Activated CD4-positive, alpha-beta T cell treated with anti-CD3 and anti-CD28 coated beads for 4 hours (primary cell): ENCODE results near the gene EBF3.

Experiments used
- DNase-seq, 2 donors: peaks; one replicate each; pipeline ENCODE4 v3.0.0-alpha.2; 2020

Gene EBF3

GRCh38 chr10:129831150-129831549 is 132.9 kb downstream of the EBF3 start:
- DNase-seq = no peak

- no peak for DNase-seq
Observed at GRCh38 chr10:129825826-129826225, 138.2 kb downstream of the EBF3 start.

DNA sequence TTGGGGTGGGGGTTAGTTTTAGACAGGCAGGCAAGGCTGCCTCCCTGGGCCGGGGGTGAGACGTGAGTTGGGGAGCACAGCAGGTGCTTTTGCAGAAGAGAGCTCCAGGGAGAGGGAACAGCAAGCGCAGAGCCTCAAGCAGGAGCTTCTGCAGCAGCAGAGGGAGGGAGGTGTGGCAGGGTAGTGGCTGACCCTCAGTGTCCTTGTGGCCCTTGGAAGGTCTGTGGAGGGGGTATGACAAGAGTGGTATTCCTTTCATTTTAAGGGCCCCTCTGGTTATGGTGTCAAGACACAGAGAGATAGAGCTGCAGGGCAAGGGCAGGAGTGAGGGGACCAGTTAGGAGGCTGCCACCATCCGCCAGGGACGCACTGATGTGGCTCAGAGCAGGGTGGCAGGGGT is 138.9 kb downstream of the EBF3 start:
- no peak for DNase-seq

GRCh38 chr10:129820451-129820850 is 143.6 kb downstream of the EBF3 start:
- DNase-seq = no peak

GRCh38 chr10:129816656-129817045 is 147.4 kb downstream of the EBF3 start:
- DNase-seq = no peak

- DNase-seq = no peak
Observed at GRCh38 chr10:129815898-129816655, 148.0 kb downstream of the EBF3 start.

GRCh38 chr10:129814681-129815646 is 149.1 kb downstream of the EBF3 start:
- DNase-seq = no peak

DNA sequence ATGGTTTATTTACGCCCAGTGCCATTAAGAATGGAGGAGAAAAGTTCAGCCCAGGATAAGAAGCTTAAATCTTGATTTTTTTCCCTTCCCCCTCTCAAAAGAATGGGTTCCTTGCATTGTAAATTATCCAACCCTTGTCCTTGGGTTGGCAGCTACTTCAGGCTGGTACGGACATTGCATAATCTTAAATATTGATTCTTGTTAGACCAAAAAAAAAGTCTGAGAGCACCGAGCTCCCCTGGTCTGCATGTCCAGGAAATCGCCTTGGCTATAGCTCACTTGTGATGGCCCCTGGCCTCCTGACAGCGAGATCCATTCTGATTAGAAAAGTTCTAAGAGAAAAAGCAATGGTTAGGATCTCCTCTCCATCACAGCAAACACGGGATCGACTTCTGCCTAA is 151.7 kb downstream of the EBF3 start:
- no peak for DNase-seq

DNA sequence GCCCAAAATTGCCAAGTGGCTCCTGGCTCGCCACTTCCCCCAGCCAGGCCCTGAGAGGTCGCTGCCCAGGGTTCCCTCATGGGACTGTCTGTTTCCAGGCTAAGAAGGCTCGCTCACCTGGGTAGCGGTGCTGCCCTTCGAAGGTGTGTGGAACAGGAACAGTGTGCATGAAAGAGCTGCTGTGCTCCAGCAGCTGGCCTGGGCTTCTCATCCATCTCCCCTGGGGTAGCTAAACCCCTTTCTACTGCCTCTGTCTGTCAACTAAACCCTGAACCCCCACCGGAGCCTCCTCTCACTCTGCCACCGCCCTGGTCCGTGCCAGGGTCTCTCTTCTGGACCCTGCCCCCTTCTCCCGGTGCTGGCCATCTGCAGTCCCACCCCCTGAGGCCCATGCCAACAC is 152.9 kb downstream of the EBF3 start:
- DNase-seq = no peak

- no peak for DNase-seq
Observed at GRCh38 chr10:129809841-129810240, 154.2 kb downstream of the EBF3 start.

DNA sequence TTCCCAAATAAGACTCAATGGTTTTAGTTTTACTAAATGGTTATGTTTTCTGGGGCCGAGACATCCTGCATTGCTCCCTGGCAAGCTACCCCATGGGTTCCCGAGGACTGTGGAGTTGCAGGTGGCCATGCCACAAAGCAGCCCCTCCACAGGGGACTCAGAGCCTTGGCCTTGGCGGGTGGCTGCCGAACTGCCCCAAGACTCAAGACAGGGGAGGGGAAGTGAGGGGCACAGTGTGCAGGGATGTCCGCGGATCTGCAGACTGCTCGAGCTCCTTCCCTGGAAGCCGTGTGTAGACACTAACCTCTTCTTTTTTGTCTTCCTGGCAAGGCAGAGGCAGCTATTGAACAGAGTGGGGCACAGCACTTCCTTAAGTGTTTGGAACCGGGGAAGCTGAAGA is 154.6 kb downstream of the EBF3 start:
- DNase-seq = no peak

DNA sequence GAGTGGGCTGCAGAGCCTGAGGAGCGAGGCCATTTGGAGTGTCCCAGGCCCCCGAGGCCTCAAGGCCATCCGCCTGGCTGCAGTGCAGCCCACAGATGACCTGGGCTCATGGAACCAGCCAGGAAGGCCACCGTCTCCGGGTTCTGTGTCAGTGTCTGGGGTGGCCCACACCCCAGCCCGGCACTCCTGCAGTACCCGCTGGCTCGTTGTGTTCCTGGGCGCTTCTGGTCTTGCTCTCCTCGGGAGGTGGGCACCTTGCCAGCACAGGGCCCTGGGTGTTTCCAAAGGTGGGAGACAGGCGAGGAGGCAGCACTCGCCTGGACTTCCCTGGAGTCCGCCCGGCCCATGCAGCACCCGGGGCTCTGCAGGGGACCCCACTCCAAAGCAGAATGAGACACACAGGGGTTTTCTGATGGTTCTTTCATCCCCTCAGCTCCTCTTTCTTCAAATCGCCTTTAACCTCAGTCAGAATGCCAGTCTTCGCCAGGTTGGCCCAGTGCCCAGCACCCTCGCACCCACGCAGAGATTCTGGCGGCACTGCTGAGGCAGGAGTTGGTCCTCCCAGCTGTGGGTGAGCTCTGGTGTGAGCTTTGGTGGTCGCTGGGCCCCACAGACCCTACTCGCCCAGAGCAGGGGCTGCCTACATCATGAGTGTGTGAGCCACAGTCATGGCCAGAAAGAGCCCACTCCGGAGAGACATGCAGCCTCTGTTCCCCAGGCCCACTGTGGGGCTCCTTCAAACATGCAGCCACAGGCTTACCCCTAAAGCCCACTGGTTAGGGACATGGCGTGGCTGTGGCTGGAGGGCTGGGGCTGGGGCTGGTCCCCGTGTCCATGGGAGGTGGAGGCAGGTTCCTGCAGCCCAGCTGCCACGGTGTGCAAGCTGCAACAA is 155.7 kb downstream of the EBF3 start:
- DNase-seq = no peak

DNA sequence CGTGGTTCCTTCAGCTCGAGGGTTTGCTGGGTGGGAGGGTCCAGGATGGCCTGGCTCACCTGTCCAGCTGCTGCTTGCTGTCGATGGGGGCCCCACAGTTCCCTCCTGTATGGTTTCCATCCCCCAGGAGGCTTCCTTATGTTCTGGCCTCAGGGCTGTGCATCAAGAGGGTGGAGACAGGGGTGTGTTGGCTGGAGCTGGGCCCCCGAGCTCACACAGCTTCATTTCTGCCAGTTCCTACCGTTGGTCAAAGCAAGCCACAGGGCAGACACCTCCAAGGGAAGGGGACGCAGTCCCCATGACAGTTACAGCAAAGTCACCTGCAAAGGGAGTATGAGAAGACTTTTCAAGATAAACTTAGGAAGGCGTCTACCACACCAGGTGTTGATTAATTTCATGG is 156.9 kb downstream of the EBF3 start:
- DNase-seq = no peak

DNA sequence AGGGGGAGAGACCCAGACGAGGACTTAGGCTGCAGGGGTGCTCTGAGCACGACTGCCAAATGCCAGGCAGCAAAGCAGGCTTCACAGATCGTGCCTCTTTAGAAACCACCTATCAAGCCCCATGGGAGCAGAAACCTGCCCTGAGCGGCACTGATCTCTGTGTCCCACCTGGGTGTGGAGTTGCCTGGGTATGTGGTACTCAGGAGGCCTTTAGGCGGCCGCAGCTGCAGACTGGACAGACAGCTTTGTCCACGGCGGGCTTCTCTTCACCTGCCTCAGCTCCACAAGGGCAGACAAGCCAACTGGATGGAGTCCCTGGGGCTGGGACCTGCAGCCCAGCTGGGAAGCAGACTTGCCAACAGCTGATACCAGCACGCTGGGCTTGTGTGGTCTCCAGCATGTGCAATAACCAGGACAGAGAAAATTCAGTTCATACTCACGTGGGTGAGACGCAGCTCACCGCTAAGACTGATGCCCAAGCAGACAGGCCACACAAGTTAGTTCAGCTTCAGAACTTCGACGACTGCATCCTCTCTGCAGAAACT is 163.2 kb downstream of the EBF3 start:
- no peak for DNase-seq

DNA sequence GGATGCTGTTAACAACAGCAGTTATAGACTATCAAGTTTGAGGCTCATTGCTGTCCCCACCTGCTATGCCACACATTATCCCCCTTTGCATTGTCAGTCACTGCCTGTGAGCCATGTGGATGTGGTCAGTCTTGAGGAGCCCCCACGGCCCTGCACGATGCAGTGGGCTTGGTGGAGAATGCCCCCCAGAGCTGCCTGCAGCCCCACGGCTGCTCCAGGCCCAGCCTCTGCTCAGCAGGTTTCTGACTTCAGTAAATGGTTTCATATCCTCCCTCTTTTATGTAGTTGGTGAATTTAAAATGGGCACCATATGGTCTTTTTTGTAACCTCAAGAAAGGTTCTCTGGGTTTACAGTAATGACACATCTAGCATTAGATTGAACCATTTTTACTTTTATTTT is 164.1 kb downstream of the EBF3 start:
- DNase-seq = no peak

DNA sequence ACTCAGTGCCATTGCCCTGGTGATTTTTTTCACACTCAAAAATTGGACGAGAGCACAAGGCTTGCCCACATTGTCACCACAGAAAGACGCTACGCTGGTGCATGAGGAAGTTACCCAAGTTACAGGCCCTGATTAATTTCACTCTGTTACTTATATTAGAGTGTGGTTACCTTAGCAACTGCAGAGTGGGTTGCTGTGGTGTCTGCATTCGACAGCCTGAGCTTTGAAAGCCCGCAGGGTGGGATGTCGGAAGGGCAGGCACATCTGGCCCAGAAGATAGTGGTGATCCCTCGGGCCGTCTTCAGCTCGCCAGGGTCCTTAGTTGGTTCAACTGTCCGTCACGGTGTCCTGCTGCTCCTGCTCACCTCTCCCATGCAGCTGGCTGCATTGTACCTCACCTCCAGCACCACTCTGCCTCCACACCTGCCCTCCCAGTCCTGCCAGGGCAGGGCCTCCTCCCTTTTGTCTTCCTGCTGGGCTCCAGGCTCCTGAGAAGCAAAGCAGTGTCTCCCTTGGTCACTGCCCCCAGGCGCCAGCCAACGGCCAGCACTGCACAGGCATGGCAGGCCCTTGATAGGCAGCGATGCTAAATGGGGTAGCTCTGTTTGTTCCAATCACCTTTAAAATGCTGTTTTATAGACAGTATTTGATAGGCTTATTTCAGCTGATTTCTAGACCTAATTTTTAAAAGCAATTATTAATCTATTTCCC is 167.2 kb downstream of the EBF3 start:
- DNase-seq = no peak

GRCh38 chr10:129793996-129794395 is 170.1 kb downstream of the EBF3 start:
- DNase-seq = no peak

- DNase-seq = no peak
Observed at GRCh38 chr10:129793479-129793878, 170.6 kb downstream of the EBF3 start.

DNA sequence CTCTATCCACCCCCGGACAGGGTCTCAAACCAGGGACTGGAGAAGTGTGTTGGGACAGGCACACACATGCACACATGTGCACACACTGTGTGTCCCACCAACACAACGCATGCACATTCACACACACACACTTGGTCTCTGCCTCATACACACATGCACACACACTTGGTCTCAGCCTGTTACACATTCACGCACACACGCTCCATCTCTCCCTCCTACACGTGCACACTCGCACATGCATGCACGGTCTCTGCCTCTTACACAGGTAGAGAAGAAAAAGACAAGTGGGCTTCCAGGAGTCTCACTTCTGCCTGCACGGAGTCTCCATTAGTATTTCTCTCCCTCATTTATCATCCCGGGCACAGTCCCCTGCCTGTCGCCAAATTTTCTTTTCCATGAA is 171.2 kb downstream of the EBF3 start:
- no peak for DNase-seq

- DNase-seq = no peak
Observed at GRCh38 chr10:129792141-129792540, 171.9 kb downstream of the EBF3 start.

DNA sequence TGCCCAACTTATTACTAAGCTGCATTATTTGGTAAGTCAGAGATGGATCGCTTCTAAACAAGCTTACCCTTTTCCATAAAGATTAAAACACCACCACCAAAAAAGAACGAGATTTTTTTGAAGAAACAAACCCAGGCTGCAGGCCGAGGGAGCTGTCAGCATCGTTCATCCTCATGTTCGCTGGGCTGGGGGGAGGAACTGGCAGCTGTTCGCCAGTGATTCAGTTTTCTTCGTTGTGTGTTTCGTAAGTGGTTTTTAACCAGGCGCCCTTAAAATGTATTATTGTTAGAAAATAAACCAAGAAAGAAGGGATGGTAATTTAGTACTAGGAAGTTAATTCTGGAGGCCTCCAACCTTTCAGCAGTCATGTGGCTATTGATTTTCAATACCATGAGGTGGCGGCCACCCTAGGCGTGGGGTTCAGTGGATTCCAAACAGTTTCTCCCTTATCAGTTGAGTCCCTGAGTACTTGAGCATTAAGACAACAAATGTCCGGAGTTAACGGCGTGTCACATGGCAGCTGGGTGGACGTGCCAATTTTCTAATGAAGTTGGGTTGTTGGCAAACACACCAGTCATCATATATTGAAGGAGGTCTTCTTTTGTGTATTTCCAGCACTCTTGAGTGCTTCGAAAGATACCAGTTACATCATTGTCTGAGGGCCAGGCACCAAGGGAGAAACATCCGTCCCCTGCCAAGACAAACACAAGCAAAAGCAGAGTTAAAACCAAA is 173.2 kb downstream of the EBF3 start:
- no peak for DNase-seq
